Activated T-helper 1 cell treated with Interleukin-2 at 50 U/mL for 16 hours (primary cell): ENCODE measurements around the gene CLCNKA.

Source experiments
- DNase-seq: peaks from one replicate; pipeline ENCODE4 v3.0.0-alpha.2; 2020; ENCODE audit warnings: low read depth

CLCNKA gene

DNA sequence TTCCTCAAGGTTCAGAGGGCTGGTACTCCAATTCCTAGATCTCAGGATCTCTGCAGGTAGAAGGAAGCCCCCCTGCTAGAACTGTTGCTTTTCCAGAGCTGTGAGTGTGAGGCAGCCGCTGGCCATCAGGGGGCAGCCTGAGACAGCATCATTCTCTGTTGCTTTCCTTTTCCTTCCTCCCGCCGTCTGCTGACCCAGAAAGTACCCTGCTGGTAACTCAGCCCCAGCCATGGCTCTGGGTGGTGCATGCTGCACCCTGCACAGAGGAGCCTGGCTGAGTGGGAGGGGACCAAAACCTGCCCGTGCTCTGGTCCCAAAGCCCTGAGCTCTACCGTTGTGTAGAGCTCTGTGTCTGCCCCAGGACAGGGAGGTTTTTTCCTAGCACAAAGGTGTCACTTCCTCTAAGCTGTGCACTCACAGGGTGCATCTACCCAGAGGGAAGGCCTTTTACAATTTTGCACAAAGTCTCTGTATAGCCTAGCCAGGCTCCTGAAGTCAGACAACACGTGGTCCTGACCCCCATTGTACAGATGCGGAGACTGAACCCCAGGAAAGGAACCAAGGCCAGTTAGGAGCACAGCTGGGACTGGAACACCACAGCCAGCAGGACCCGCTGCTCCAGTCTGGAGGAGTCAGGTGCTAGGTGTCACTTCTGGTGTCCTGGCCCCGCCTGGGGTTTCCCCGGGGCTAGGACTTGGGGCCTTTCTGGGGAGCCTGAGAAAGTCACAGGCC is 57.3 kb downstream of the CLCNKA start:
- peak; percentile 49 for DNase-seq

DNA sequence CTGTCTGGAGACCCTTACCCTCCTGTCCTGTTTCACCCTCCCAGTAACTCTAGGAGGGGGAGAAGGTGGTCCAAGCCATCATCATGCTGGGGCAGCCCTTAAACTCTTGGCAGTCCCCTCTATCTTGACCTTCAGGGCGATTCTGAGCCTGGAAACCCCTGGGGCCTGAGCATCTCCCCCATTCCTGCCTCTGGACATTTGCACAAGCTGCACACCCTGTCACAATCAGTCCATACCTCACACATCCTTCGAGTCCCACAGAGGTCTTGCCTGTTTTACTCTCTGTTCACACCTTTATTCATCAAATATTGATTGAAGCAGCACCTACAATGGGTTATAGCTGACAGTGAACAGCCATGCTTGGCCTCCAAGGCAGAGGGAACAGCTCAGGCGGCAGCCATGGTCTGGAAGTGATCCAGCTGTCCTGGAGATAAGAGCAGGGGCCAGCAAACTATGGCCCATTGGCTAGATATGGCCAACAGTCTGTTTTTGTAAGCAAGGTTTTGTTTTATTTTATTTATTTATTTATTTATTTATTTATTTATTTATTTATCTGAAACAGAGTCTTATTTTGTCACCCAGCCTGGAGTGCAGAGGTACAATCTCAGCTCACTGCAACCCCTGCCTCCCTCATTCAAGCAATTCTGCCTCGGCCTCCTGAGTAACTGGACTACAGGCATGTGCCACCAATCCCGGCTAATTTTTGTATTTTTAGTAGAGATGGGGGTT is 58.8 kb downstream of the CLCNKA start:
- DNase-seq, result no peak

DNA sequence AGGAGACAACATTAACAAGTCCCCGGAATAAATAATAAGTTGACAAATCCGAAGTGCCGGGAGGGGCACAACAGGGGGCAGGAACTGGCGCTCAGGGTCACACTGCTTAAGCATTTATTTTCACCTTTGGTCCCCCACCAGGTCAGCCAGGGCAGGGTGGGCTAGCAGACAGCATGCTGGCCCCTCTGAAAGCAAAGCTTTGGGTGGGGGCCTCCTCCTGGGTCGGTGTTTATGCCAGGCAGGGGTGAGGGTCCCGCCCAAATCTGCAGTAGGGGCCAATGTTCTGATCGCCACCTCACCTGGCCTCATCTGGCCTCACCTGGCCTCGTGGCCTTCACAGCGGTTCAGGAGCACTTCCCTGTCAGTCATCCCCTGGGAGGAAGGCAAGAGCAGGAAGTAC is 59.8 kb downstream of the CLCNKA start:
- DNase-seq, result no peak

DNA sequence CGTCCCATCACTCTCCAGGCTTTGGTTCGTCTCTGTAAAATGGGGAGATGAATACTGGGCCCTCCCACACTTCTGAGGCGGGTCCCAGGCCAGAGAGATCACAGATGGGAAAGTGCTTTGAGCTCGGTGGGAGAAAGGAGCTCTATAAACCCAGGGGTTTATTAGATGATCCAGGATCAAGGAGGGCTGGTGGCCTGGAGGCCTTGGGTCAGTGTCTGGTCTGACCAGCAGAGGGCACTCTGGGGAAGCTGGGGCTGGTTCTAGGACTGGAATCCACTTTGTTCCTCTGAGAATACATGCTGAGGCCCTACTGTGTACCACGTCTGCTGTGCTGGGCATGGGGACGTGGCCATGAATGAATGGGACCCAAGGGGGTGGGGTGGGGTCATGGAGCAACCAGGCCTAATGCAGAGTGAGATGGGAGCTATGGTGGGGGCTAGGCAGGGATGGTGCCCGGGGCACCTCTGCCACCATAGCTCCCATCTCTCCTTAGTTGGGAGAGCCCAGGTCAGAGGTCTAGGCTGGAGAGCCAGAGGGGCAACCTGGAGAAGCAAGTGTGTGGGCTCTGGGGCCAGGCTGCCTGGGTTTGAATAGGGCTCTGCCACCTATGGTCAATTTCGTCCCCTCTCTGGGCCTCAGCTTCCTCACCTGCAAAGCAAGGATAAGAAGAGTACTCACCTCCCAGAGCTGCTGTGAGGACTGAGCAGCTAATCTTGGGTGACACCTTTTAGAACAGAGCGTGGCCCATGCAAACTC is 60.6 kb downstream of the CLCNKA start:
- DNase-seq, result peak; percentile 36

DNA sequence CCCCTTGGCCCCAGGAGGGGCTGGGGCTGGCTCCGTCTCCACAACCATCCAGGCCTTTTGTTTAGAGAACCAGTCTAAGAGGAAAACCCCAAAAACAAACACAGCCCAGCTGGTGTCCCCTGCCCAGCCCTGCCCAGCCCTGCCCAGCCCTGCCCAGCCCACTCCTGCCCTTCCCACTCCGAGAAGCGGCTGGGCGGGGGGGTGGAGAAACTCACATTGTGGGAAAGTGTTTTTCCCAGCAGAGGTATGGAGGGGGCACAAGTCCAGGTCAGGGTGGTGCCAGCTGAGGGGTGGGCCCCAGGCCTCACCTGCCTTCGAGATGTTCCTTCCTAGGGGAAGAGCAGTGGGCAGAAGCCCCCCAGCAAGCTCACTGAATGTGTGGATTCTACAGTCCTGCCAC is 61.6 kb downstream of the CLCNKA start:
- no peak for DNase-seq
